Stimulated activated CD4-positive, alpha-beta T cell treated with anti-CD3 and anti-CD28 coated beads, Interleukin-1b, Interleukin-23, amount 100 ng/mL, for 1 hour (primary cell): ENCODE measurements around the gene GRB10.
"Not testable (repeated sequence)": the region's sequence is repeated elsewhere in the genome, so short reads cannot be mapped to it uniquely, and the experiment has no call there.

Source experiments
- DNase-seq, 2 donors: peaks; one replicate each; pipeline ENCODE4 v3.0.0-alpha.2; 2020; ENCODE audit warnings: low read depth in 2 of 2

GRB10 gene

DNA sequence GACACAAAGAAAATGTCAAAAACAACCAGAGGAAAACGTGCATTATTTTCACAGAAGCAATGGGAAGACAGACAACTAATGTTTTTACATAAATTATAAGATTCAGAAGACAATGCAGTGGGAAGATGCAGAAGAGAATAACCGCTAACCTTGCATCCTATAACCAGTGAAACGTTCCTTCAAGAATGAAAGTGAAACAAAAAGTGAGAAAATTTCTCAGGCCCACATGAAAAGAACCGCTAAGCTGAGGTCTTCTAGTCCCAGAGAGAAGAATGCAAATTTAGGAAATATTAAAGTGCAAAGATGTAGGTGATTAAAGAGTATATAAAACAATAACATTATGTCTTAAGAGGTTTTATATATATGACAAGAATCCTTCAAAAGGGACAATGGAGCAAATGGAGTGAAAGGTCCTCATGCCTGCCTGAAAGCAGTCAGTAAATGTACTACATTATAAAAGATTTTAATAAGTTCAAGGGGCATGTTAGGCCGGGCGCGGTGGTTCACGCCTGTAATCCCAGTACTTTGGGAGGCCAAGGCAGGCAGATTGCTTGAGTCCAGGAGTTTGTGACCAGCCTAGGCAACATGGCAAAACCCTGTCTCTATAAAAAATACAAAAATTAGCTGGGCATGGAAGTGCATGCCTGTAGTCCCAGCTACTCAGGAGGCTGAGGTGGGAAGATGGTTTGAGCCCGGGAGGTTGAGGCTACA lies 174.3 kb downstream of the GRB10 start:
- no peak for DNase-seq

DNA sequence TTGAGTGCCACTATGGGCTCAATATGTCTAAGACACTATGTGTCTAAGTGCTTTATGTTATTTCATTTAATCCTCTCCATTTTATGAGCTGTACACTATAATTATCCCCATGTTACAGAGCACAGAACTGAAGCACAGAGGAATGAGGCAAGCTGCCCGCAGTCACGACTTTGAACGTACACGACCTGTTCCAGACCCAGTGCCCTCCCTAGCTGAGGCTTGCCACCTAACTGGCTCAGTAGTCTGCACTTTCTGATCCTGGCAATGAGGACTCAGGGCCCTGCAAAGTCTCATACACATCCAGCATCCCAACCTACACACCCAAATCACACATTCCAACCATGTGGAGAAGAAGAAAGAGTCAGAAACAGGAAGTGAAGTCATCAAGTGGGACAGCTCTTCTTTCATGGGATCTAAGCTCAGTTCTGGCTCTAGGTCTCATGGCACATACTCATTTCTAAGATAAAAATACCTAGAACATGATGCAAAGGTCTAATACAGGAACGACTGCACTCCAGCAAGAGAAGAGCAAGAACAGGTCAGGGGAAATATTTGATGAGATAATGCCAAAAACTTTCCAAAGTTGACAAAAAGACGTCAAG lies 175.1 kb downstream of the GRB10 start:
- no peak for DNase-seq

DNA sequence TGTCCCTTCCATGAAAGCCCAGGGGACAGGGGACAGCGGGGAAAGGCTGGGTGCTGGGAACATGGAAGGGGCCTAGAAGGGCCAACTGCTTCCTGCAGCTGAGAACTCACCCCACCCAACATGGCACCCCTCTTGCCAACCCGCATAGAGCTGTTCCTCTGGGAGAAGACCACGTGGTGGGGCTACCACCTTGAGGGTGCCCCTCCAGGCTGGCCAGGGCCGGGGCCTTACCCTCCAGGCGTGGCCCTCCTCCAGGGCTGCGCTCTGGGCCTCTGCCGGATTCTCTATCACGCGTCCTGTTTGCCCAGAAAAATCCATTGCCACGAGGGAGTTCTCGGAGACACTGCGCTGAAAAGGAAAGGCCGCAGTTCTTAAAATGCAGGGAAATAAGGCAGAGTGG lies 177.6 kb downstream of the GRB10 start:
- DNase-seq, result no peak

GRCh38 chr7:50603287-50603686 lies 179.4 kb downstream of the GRB10 start:
- no peak for DNase-seq

DNA sequence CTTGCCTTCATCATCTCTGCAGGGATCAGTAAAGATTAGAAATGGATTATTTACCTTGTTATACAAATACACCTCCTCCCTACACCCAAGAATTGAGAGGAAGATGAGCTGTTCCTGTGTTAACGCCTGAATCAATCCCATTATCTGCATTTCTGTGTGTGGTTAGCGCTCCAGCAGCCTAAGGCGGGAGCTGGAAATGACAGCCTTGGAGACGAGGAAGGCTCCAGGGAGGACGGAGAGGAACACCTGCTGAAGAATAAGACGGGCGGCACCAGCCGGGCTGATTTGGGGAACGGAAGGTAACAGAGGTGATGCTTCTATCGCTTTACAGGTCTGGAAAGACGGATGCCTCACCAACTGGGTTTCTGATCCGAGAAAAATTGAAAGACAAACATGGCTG lies 183.3 kb downstream of the GRB10 start:
- DNase-seq, result no peak

DNA sequence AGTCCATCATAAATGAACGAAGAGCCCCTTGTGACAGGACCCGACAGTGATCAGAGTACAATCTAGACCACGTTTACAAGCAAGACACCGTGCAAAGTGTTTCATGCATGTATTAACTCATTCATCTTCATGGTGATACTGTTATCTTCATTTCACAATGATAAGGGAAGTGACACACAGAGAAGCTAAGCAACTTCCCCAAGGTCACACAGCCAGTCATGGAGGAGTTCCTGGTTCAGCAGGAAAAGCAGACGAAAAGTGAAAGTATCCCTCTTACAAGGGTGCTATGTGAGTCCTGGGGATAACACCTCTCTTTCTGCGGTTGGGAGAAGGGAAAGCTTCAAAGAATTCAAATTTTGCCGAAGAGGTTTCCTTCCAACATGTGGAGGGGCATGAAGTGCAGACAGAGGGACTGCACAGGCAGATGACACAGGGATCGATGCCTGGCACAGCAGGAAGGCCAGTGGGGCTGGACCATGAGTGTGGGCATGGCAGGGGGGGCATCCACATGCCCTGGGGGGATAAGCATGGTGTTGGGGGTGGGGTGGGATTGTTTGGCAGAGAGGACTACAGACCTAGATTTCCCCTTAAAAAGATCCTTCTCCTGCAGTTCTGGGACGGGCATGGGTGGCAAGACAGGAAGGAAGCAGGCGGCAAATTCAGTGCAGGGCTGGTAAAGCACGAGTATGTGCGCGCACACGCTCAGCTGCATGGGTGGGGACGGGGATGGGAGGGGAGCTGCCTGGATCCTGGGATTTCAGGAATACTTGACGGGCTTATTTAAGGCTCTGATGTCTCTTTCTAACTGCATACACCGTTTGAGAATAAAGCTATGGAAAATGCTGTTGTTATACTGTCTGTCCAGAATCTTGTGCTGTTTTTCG lies 184.0 kb downstream of the GRB10 start:
- no peak for DNase-seq

DNA sequence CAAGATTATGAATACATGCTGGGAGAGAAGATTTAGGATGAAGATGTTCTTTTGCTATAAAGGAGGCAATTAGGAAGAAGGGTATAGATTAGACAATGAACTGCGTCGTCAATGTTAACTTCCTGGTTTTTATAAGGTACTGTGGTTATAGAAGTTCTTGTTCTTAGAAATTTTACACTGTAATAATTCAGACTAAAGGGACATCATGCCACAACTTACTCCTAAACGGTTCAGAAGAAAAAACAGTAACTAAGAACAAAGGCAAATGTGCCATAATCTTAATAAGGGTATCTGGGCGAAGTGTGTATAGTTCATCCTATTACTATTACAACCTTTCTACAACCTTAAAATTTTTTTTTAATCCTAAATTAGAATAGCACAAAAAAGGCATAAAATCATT lies 186.2 kb downstream of the GRB10 start:
- no peak for DNase-seq

DNA sequence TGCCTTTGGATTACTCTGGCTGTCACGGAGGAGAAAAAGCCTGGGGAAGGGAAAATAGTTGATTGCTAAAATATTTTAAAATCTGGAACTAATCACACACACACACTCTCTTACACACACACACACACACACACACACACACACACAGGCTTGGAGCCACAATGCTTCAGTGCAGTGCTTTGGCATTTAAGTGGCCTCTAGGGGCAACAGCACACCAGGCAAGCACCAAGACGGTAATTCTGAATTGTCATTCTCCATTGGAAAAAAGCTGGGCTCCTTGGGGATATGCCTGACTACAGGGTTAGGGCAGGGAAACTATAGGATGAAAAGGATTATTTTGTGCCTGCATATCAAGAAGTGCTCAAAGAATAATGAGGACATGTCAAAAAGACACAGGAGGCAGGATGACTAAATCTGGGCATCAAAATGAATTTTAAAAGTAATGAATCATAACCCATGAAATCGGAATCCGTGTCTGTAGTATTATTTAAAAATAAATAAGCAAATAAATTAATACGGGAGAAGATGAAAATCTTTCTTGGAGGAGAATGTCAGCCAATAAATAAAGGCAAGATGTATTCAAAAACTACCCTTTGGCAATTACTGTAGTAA lies 187.1 kb downstream of the GRB10 start:
- no peak for DNase-seq

GRCh38 chr7:50594734-50595485 lies 187.8 kb downstream of the GRB10 start:
- no peak for DNase-seq

DNA sequence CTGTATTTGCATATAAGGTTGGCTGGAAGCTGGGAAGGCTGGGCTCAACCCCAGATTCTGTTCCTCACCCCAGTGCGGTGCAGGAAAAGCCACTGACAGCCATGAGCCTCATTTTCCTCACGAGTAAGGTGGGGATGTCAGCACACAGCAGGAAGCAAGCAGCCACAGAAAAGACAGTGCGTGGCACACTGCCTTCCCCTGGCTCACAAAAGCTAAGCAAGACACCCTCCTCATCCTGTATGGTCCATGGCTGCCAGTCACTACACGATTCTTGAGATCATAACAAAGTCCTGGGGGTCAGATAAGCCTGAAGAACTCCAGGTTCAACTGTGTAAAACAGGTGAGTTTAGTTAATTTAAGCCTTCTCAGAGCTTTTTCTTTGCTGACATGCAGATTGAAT lies 188.6 kb downstream of the GRB10 start:
- no peak for DNase-seq

- DNase-seq, result no peak
These were observed 189.8 kb downstream of the GRB10 start for GRCh38 chr7:50592940-50593339.

DNA sequence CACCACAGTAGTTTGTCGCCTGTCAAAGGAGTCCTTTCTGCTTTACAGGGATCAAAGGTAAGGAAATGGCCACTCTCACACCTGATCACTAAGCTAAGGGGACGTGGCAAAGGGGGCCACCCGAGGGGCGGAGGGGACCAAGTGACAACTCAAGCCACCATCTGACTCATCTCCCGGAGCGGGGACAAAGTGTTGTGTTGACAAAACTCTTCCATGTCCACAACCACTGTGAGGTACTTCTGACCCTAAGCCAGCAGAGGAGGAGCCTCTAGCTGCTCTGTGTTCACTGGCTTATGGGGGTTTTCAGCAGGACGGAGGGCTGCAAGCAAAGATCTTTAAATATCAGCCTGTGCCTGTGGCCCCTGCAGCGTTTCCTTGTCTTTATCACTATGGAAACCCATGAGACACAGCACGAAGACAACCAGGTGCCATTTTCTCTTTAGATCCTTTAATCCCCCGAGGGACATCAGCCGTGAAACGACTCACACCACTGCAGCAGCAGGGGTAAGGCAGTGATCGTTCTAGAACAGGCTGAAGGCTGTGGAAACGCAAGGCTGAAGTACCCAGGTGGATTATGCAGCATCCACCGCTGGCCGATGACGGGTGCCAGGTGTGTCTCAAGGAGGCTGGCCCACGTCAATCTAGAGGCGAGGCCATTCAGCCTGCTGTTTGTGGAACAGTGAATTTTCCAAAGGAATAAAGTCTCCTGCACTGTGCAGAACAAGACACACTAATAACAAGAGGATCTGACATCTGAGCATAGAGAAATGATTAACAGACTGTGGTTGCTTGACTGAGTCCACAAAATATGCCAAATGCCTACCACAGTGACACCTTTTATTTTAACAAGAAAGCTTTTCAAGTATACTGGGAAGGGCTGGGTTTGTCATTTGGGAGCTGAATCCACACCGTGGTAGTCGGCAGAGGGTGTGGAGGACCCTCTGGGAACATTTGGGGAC lies 190.9 kb downstream of the GRB10 start:
- DNase-seq, result no peak

DNA sequence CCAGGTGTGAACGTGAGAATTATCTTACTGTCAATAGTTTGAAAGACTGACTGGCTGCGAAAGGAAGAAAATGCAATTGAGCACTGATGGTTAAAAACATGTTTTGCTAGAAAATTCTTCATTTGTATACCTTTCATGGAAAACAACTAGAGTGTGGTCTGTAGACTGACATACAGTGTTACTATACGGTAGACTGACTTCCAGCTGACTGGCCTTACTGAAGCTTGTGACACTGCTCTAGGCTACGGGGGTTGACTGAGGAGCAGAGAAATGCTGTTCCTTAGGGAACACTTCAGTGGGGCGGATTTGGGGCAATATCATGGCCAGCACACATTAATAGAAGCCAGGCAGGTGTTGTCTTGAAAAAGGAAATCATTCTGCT lies 191.6 kb downstream of the GRB10 start:
- no peak for DNase-seq

GRCh38 chr7:50590535-50590934 lies 192.2 kb downstream of the GRB10 start:
- DNase-seq, result no peak

DNA sequence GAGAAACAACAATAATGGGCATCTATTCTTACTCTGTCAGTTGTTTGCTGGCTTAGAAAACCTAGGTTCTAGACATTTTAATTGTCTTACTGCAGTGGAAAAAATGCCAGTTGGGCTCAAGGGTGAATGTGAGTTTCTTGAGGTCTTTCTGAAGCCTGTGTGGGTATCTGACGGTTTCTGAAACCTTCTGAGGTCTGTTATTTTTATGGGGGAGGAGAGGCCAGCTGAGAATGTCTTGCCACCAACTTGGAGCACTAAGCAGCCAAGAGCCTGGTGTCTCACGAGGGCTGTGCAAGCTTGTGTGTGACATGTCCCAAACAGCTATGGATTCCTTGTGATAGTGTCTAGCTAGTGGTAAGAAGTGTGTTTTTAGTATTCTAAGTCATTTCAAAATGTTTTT lies 193.3 kb downstream of the GRB10 start:
- DNase-seq, result no peak

DNA sequence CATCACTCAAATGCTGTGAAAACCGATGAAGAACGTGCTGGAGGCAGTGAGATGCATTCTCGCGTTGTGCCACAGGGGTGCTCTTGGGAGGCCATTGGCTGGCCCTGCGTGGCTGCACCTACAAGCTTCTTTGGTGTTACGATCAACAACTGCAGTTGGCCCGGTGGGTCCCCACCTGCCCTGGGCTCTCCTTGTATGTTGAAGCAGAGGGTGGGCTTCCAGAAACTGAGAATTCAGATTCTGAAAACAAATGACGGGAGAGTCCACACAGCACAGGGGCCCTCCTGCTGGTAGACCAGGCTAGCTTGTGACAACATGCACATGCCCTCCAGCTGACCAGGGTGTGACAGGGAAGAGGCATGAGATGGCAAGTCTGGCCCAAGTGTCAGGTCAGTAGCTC lies 193.8 kb downstream of the GRB10 start:
- no peak for DNase-seq

- DNase-seq, result no peak
These were observed 195.0 kb downstream of the GRB10 start for GRCh38 chr7:50587737-50588136.

- DNase-seq, result no peak
These were observed 197.8 kb downstream of the GRB10 start for GRCh38 chr7:50584793-50585408.

- DNase-seq, result no peak
These were observed 198.3 kb downstream of the GRB10 start for GRCh38 chr7:50584386-50584785.

DNA sequence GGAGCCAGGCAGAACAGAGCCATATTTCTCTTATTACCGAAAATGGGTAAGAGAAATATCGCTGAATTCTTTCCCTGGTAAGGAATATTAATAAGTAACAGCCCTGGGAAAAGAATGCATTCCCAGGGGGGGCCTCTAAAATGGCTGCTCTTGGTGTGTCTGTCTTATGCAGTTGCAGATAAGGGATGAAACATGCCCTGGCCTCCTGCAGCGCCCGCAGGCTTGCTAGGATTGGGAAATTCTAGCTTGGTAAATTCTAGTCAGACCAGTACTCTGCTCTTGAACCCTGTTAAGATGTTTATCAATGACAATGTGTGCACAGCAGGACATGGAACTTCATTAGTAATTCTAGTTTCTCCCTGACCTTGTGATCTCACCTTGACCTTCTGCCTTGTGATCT lies 199.4 kb downstream of the GRB10 start:
- DNase-seq, result not testable (repeated sequence)
